K562 (cell line): ENCODE data around the gene CEP192. TPM values are rescaled to one million over a fixed set of nuclear protein-coding genes. Genes with fewer than 3 reads are reported as not detected.

Experiments
- C11orf30 ChIP-seq: fragments of 450-650 bp; IDR thresholded peaks from 2 replicates; pipeline ENCODE4 v1.6.1; 2016; ENCODE audit warnings: low read depth, mild to moderate bottlenecking
- EGR1 ChIP-seq: fragments of 450-650 bp; conservative IDR thresholded peaks from 2 replicates; pipeline ENCODE4 v1.6.1; 2017; ENCODE audit warnings: mild to moderate bottlenecking
- ELF1 ChIP-seq: fragments of 200-800 bp; sonication (Bioruptor generic); IDR thresholded peaks from 2 replicates; pipeline ENCODE4 v1.6.1; 2016; ENCODE audit warnings: missing genetic modification characterization, missing compliant biosample characterization
- GABPB2 ChIP-seq: fragments of 250-450 bp; sonication (Bioruptor Pico); conservative IDR thresholded peaks from 2 replicates; pipeline ENCODE4 v1.5.1; 2021; ENCODE audit warnings: mild to moderate bottlenecking
- HIVEP1 ChIP-seq: fragments of 250-450 bp; sonication (Bioruptor Pico); IDR thresholded peaks from 2 replicates; pipeline ENCODE4 v1.4.0; 2020; ENCODE audit warnings: mild to moderate bottlenecking
- HNRNPL ChIP-seq: fragments of 200-400 bp; formaldehyde crosslinking; IDR thresholded peaks from 2 replicates; pipeline ENCODE4 v1.6.1; 2017; ENCODE audit warnings: low read depth, mild to moderate bottlenecking, low read length
- MECOM ChIP-seq: fragments of 250-450 bp; sonication (Bioruptor Pico); IDR thresholded peaks from 2 replicates; pipeline ENCODE4 v1.8.0; 2022; ENCODE audit warnings: inconsistent platforms
- MGA ChIP-seq: fragments of 450-650 bp; IDR thresholded peaks from 2 replicates; pipeline ENCODE4 v1.6.1; 2016; ENCODE audit warnings: mild to moderate bottlenecking, moderate library complexity
- NUFIP1 ChIP-seq: fragments of 450-650 bp; IDR thresholded peaks from 2 replicates; pipeline ENCODE4 v1.6.1; 2018; ENCODE audit not compliant: partially characterized antibody
- PHF21A ChIP-seq: fragments of 450-650 bp; IDR thresholded peaks from 2 replicates; pipeline ENCODE4 v1.6.1; 2017; ENCODE audit warnings: low read depth, borderline replicate concordance
- PHTF2 ChIP-seq: fragments of 250-450 bp; sonication (Bioruptor Pico); IDR thresholded peaks from 2 replicates; pipeline ENCODE4 v1.5.0; 2021; ENCODE audit warnings: mild to moderate bottlenecking
- PREB ChIP-seq: sonication (generic); formaldehyde crosslinking; IDR thresholded peaks from 2 replicates; pipeline ENCODE4 v1.8.1; 2023; ENCODE audit warnings: mild to moderate bottlenecking, missing genetic modification reagents
- RBM39 ChIP-seq: fragments of 200-400 bp; formaldehyde crosslinking; optimal IDR thresholded peaks from 2 replicates; pipeline ENCODE3; 2018; ENCODE audit warnings: low read depth, low read length
- SUPT5H ChIP-seq: fragments of 450-650 bp; IDR thresholded peaks from 2 replicates; pipeline ENCODE4 v1.6.1; 2016
- U2AF2 ChIP-seq: fragments of 200-400 bp; formaldehyde crosslinking; optimal IDR thresholded peaks from 2 replicates; pipeline ENCODE3; 2017; ENCODE audit warnings: low read depth, mild to moderate bottlenecking, low read length
- ZNF121 ChIP-seq: sonication (generic); formaldehyde crosslinking; conservative IDR thresholded peaks from 2 replicates; pipeline ENCODE4 v1.8.0; 2022; ENCODE audit warnings: missing genetic modification reagents
- ZNF561 ChIP-seq: fragments of 450-650 bp; formaldehyde crosslinking; conservative IDR thresholded peaks from 2 replicates; pipeline ENCODE4 v1.4.0; 2020; ENCODE audit warnings: mild to moderate bottlenecking, moderate library complexity
- ZNF778 ChIP-seq: fragments of 450-650 bp; formaldehyde crosslinking; IDR thresholded peaks from 2 replicates; pipeline ENCODE4 v1.4.0; 2020; ENCODE audit warnings: mild to moderate bottlenecking, moderate library complexity
- polyA plus RNA-seq, 8 experiments: library from polyadenylated mRNA; depleted of rRNA in 4 of 8; stranded (reverse) in 5 of 8; unstranded in 3 of 8; fragments of >200 nt; fragmentation: Nextera tagmentation in 2 of 8; fragmentation: Illumina TruSeq in 1 of 8; extraction: Ambion mirVana in 2 of 8; extraction: Trizol in 1 of 8; gene quantifications; 2 replicates each; pipeline versions ENCODE4 v1.2.1 to v1.2.3, GENCODE V29; 2011 to 2014; ENCODE audit warnings: inconsistent platforms in 1 of 8, missing spikeins in 1 of 8
- total RNA-seq, 7 experiments: library from RNA; depleted of rRNA in 6 of 7; stranded (reverse); fragments of >200 nt in 6 of 7; fragmentation: Illumina TruSeq in 2 of 7; extraction: Trizol in 2 of 7; gene quantifications; 2 replicates each; pipeline versions ENCODE4 v1.2.1 to v1.2.3, GENCODE V29; 2011 to 2021; ENCODE audit warnings: low replicate concordance in 1 of 7

CEP192 gene
- total and polyA plus RNA-seq, 9 of the 15 experiments (the other 6 are each of a cell fraction or from before 2014, with no cell fraction given), result 14.4 to 54.4 (median 35.8) TPM

GRCh38 chr18:12990967-12991820, at the start of gene CEP192 (continued):
- TF ChIP-seq MGA (peak; percentile 49; the same call in 1 of the 2 replicates), PHTF2 (CRISPR knock-in tag) (no peak), ZNF778 (CRISPR knock-in tag) (no peak), MECOM (CRISPR knock-in tag) (no peak; the same call in none of the 2 replicates), HIVEP1 (CRISPR knock-in tag) (no peak), NUFIP1 (no peak), ZNF561 (CRISPR knock-in tag) (no peak), RBM39 (no peak), PREB (no peak), GABPB2 (CRISPR knock-in tag) (no peak), PHF21A (0 out of 2 replicates have a peak, but pooled peaks have one; percentile 37), ELF1 (tag) (peak; percentile 64), C11orf30 (peak; percentile 44), U2AF2 (no peak), ZNF121 (CRISPR knock-in tag) (no peak), EGR1 (peak; percentile 82), SUPT5H (peak; percentile 96), HNRNPL (no peak; the same call in 1 of the 2 replicates)
